ENCODE results near the gene MORF4L2. TPM values are rescaled to one million over a fixed set of nuclear protein-coding genes. Genes with fewer than 3 reads are reported as not detected.
A peak's percentile ranks its signal among the peaks of the same experiment; 100 is the strongest.

MORF4L2 gene
- total and polyA plus RNA-seq, 9 of the 15 experiments (the other 6 are each of a cell fraction or from before 2014, with no cell fraction given), result 324 to 781 (median 420) TPM

GRCh38 chrX:103687073-103687695, 685 bp upstream of the MORF4L2 start (continued):
- TF ChIP-seq E2F6 (IDR thresholded peaks at IDR 0.05; ENCODE audit: borderline replicate concordance in 1 of 2, extremely low read depth in 1 of 2, insufficient read depth in 1 of 2, insufficient read length in 1 of 2, low read depth in 1 of 2, low read length in 1 of 2, poor library complexity in 1 of 2, severe bottlenecking in 1 of 2), result peak; percentile 78 to 91
- TF ChIP-seq, protein P1, sequence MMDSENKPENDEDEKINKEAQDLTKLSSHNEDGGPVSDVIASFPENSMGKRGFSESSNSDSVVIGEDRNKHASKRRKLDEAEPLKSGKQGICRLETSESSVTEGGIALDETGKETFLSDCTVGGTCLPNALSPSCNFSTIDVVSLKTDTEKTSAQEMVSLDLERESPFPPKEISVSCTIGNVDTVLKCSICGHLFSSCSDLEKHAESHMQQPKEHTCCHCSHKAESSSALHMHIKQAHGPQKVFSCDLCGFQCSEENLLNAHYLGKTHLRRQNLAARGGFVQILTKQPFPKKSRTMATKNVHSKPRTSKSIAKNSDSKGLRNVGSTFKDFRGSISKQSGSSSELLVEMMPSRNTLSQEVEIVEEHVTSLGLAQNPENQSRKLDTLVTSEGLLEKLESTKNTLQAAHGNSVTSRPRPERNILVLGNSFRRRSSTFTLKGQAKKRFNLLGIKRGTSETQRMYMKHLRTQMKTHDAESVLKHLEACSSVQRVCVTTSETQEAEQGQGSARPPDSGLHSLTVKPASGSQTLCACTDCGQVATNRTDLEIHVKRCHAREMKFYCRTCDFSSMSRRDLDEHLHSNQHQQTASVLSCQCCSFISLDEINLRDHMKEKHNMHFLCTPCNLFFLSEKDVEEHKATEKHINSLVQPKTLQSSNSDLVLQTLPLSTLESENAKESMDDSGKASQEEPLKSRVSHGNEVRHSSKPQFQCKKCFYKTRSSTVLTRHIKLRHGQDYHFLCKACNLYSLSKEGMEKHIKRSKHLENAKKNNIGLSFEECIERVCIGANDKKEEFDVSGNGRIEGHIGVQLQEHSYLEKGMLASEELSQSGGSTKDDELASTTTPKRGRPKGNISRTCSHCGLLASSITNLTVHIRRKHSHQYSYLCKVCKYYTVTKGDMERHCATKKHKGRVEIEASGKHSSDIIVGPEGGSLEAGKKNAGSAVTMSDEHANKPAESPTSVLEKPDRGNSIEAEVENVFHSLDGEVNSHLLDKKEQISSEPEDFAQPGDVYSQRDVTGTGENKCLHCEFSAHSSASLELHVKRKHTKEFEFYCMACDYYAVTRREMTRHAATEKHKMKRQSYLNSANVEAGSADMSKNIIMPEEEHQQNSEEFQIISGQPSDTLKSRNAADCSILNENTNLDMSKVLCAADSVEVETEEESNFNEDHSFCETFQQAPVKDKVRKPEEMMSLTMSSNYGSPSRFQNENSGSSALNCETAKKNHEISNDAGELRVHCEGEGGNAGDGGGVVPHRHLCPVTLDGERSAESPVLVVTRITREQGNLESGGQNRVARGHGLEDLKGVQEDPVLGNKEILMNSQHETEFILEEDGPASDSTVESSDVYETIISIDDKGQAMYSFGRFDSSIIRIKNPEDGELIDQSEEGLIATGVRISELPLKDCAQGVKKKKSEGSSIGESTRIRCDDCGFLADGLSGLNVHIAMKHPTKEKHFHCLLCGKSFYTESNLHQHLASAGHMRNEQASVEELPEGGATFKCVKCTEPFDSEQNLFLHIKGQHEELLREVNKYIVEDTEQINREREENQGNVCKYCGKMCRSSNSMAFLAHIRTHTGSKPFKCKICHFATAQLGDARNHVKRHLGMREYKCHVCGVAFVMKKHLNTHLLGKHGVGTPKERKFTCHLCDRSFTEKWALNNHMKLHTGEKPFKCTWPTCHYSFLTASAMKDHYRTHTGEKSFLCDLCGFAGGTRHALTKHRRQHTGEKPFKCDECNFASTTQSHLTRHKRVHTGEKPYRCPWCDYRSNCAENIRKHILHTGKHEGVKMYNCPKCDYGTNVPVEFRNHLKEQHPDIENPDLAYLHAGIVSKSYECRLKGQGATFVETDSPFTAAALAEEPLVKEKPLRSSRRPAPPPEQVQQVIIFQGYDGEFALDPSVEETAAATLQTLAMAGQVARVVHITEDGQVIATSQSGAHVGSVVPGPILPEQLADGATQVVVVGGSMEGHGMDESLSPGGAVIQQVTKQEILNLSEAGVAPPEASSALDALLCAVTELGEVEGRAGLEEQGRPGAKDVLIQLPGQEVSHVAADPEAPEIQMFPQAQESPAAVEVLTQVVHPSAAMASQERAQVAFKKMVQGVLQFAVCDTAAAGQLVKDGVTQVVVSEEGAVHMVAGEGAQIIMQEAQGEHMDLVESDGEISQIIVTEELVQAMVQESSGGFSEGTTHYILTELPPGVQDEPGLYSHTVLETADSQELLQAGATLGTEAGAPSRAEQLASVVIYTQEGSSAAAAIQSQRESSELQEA (IDR thresholded peaks at IDR 0.05; ENCODE audit: low read depth), result no peak
- TF ChIP-seq, protein P2, sequence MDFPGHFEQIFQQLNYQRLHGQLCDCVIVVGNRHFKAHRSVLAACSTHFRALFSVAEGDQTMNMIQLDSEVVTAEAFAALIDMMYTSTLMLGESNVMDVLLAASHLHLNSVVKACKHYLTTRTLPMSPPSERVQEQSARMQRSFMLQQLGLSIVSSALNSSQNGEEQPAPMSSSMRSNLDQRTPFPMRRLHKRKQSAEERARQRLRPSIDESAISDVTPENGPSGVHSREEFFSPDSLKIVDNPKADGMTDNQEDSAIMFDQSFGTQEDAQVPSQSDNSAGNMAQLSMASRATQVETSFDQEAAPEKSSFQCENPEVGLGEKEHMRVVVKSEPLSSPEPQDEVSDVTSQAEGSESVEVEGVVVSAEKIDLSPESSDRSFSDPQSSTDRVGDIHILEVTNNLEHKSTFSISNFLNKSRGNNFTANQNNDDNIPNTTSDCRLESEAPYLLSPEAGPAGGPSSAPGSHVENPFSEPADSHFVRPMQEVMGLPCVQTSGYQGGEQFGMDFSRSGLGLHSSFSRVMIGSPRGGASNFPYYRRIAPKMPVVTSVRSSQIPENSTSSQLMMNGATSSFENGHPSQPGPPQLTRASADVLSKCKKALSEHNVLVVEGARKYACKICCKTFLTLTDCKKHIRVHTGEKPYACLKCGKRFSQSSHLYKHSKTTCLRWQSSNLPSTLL (IDR thresholded peaks at IDR 0.05), result no peak
- 0 out of 2 replicates have a peak, but pooled peaks have one; percentile 23 for TF ChIP-seq CREB1 (IDR thresholded peaks at IDR 0.05)
- no peak for TF ChIP-seq CREB1 (CRISPR knock-in tag; IDR thresholded peaks at IDR 0.05)
- no peak for TF ChIP-seq LARP7 (IDR thresholded peaks at IDR 0.05)
- TF ChIP-seq THAP12 (CRISPR knock-in tag; IDR thresholded peaks at IDR 0.05), result 0 out of 2 replicates have a peak, but pooled peaks have one; percentile 17
- no peak for TF ChIP-seq KDM2B (CRISPR knock-in tag; IDR thresholded peaks at IDR 0.05)
- TF ChIP-seq POLR3G (IDR thresholded peaks at IDR 0.05; ENCODE audit: extremely low read depth, insufficient read length, insufficient replicate concordance), result no peak
- TF ChIP-seq ZNF174 (CRISPR knock-in tag; IDR thresholded peaks at IDR 0.05), result no peak
- no peak for TF ChIP-seq ZSCAN32 (CRISPR knock-in tag; IDR thresholded peaks at IDR 0.05)
- TF ChIP-seq ZNF384 (IDR thresholded peaks at IDR 0.05; ENCODE audit: low read depth, low read length), result peak; percentile 97
- TF ChIP-seq POU5F1 (IDR thresholded peaks at IDR 0.05; ENCODE audit: borderline replicate concordance, low read depth, low read length, partially characterized antibody), result no peak
- no peak for TF ChIP-seq KHSRP (IDR thresholded peaks at IDR 0.05)

All from K562 (cell line).